GM21528 (cell line): ENCODE measurements around the gene LTBP1.
"Not testable (repeated sequence)": the region's sequence is repeated elsewhere in the genome, so short reads cannot be mapped to it uniquely, and the experiment has no call there.

Experiments used
- ATAC-seq: cut with Tn5 transposase; IDR thresholded peaks from one replicate; pipeline ENCODE4 v1.9.1; 2021; ENCODE audit warnings: mild to moderate bottlenecking, moderate library complexity; ENCODE audit not compliant: unreplicated experiment, low FRiP score

Gene LTBP1

GRCh38 chr2:33033606-33034081 lies 86.9 kb downstream of the LTBP1 start:
- no peak for ATAC-seq

GRCh38 chr2:33034784-33035183 lies 88.0 kb downstream of the LTBP1 start:
- ATAC-seq = no peak

- ATAC-seq = no peak
These were observed 91.5 kb downstream of the LTBP1 start for GRCh38 chr2:33038230-33038629.

- ATAC-seq = no peak
These were observed 92.0 kb downstream of the LTBP1 start for GRCh38 chr2:33038799-33039198.

GRCh38 chr2:33040541-33040940 lies 93.8 kb downstream of the LTBP1 start:
- ATAC-seq = no peak

GRCh38 chr2:33042265-33042664 lies 95.5 kb downstream of the LTBP1 start:
- no peak for ATAC-seq

- no peak for ATAC-seq
These were observed 96.1 kb downstream of the LTBP1 start for GRCh38 chr2:33042819-33043218.

GRCh38 chr2:33047939-33048338 lies 101.2 kb downstream of the LTBP1 start:
- ATAC-seq = no peak

- no peak for ATAC-seq
These were observed 105.0 kb downstream of the LTBP1 start for GRCh38 chr2:33051586-33052360.

- no peak for ATAC-seq
These were observed 105.6 kb downstream of the LTBP1 start for GRCh38 chr2:33052361-33052735.

- ATAC-seq = not testable (repeated sequence)
These were observed 106.0 kb downstream of the LTBP1 start for GRCh38 chr2:33052795-33053194.

- ATAC-seq = no peak
These were observed 109.4 kb downstream of the LTBP1 start for GRCh38 chr2:33056170-33056569.

GRCh38 chr2:33057307-33058028 lies 110.7 kb downstream of the LTBP1 start:
- ATAC-seq = not testable (repeated sequence)

- ATAC-seq = no peak
These were observed 112.1 kb downstream of the LTBP1 start for GRCh38 chr2:33058716-33059470.

GRCh38 chr2:33059471-33060156 lies 112.9 kb downstream of the LTBP1 start:
- no peak for ATAC-seq

GRCh38 chr2:33060405-33060804 lies 113.7 kb downstream of the LTBP1 start:
- no peak for ATAC-seq

- ATAC-seq = no peak
These were observed 116.0 kb downstream of the LTBP1 start for GRCh38 chr2:33062665-33063250.

GRCh38 chr2:33064349-33064801 lies 117.6 kb downstream of the LTBP1 start:
- ATAC-seq = no peak

- ATAC-seq = no peak
These were observed 120.8 kb downstream of the LTBP1 start for GRCh38 chr2:33067598-33067997.

GRCh38 chr2:33068261-33068660 lies 121.5 kb downstream of the LTBP1 start:
- ATAC-seq = no peak
